Left ventricle myocardium inferior (tissue), 1 donor: Measurements from ENCODE around the gene C1QA. TPM values are rescaled to one million over a fixed set of nuclear protein-coding genes. Genes with fewer than 3 reads are reported as not detected.

ENCODE experiments used
- DNase-seq: peaks from one replicate; pipeline ENCODE4 v3.0.0-alpha.2; 2020
- H3K27ac ChIP-seq: fragments of 200-600 bp; replicated peaks from 2 replicates; pipeline ENCODE4 v1.8.0; 2021
- H3K27me3 ChIP-seq: fragments of 200-600 bp; 2 replicates; pipeline ENCODE4 v1.8.0; 2021; ENCODE audit warnings: low read depth
- H3K36me3 ChIP-seq: fragments of 200-600 bp; 2 replicates; pipeline ENCODE4 v1.8.0; 2021
- H3K4me1 ChIP-seq: fragments of 200-600 bp; 2 replicates; pipeline ENCODE4 v1.8.0; 2021
- H3K4me3 ChIP-seq: fragments of 200-600 bp; 2 replicates; pipeline ENCODE4 v1.8.0; 2021; ENCODE audit warnings: mild to moderate bottlenecking, moderate library complexity
- H3K9me3 ChIP-seq: fragments of 200-600 bp; replicated peaks from 2 replicates; pipeline ENCODE4 v1.8.0; 2021
- CTCF ChIP-seq: fragments of 200-600 bp; IDR thresholded peaks from 2 replicates; pipeline ENCODE4 v1.8.0; 2021; ENCODE audit warnings: antibody characterized with exemption, mild to moderate bottlenecking, borderline replicate concordance
- intact Hi-C: fragments of 100-400 bp; cut with micrococcal nuclease; formaldehyde crosslinking; loops from one replicate; pipeline ENCODE4 v1.11.0; 2022
- total RNA-seq: library from RNA; stranded (reverse); fragmentation: NEBNext Ultra II Directional; extraction: Animal tissue kit (Norgen Biotek cat#: 25700); gene quantifications from one replicate; pipeline ENCODE4 v1.2.1, GENCODE V29; 2021
- donor health status: DM: no; HTN: yes; CAD: no; lungs with severe emphysema.

The C1QA gene
- total RNA-seq, 1 donor from 2014 or later = 70.1 TPM

- Histone ChIP-seq H3K36me3 (no peaks in the 10 kb centered on the region), H3K9me3 (no peaks in the 10 kb centered on the region), H3K27me3 (peaks cover 79% of the 10 kb centered on the region), H3K4me1 (no peaks in the 10 kb centered on the region), H3K27ac (no peak overlapping the region), H3K4me3 (no peak overlapping the region)
- TF ChIP-seq CTCF = no peak
- intact Hi-C loops = no loop called here
- no peak for DNase-seq
Measured at GRCh38 chr1:22658385-22659163, 22.1 kb downstream of the C1QA start.

GRCh38 chr1:22660716-22661241 lies 24.4 kb downstream of the C1QA start:
- peaks cover 64% of the 10 kb centered on the region for H3K27me3 ChIP-seq
- H3K36me3 ChIP-seq = no peaks in the 10 kb centered on the region
- TF ChIP-seq CTCF = no peak
- intact Hi-C loops = no loop called here
- H3K4me1 ChIP-seq = no peaks in the 10 kb centered on the region
- no peak for DNase-seq
- H3K9me3 ChIP-seq = no peaks in the 10 kb centered on the region
- H3K4me3 ChIP-seq = no peak overlapping the region
- no peak overlapping the region for H3K27ac ChIP-seq

- DNase-seq = no peak
- Histone ChIP-seq H3K27me3 (peaks cover 56% of the 10 kb centered on the region), H3K9me3 (no peaks in the 10 kb centered on the region), H3K36me3 (no peaks in the 10 kb centered on the region), H3K4me1 (no peaks in the 10 kb centered on the region), H3K27ac (no peak overlapping the region), H3K4me3 (no peak overlapping the region)
- no peak for TF ChIP-seq CTCF
- intact Hi-C loops = no loop called here
Measured at GRCh38 chr1:22661880-22662279, 25.5 kb downstream of the C1QA start.

GRCh38 chr1:22662318-22662717 lies 25.9 kb downstream of the C1QA start:
- intact Hi-C loops = no loop called here

GRCh38 chr1:22662986-22663408 lies 26.6 kb downstream of the C1QA start:
- Histone ChIP-seq H3K36me3 (no peaks in the 10 kb centered on the region), H3K4me1 (no peaks in the 10 kb centered on the region), H3K27ac (no peak overlapping the region), H3K9me3 (no peaks in the 10 kb centered on the region), H3K27me3 (peaks cover 52% of the 10 kb centered on the region), H3K4me3 (no peak overlapping the region)
- no peak for DNase-seq
- no peak for TF ChIP-seq CTCF
- intact Hi-C loops = no loop called here

More at GRCh38 chr1:22662318-22662717, 25.9 kb downstream of the C1QA start:
- Histone ChIP-seq H3K4me1 (no peaks in the 10 kb centered on the region), H3K27me3 (peaks cover 56% of the 10 kb centered on the region), H3K4me3 (no peak overlapping the region), H3K9me3 (no peaks in the 10 kb centered on the region), H3K27ac (no peak overlapping the region), H3K36me3 (no peaks in the 10 kb centered on the region)
- TF ChIP-seq CTCF = no peak
- DNase-seq = peak; percentile 33
